Liver (tissue), 3 donors: ENCODE measurements around the gene CHMP3.

Experiments used
- ATF3 ChIP-seq: IDR thresholded peaks from 2 replicates; pipeline ENCODE4 v1.6.1; 2016; ENCODE audit warnings: antibody characterized with exemption
- CTCF ChIP-seq: fragments of 150-350 bp; IDR thresholded peaks from 2 replicates; pipeline ENCODE4 v1.5.1; 2017; ENCODE audit warnings: improper control_type of control experiment, low read depth, low read length; ENCODE audit not compliant: missing input control
- EGR1 ChIP-seq, 2 donors: IDR thresholded peaks; 2 replicates each; pipeline ENCODE4 v1.6.1; 2016 to 2018; ENCODE audit warnings: antibody characterized with exemption in 2 of 2, low read depth in 2 of 2
- FOXA1 ChIP-seq: IDR thresholded peaks from 2 replicates; pipeline ENCODE4 v1.6.1; 2016; ENCODE audit warnings: antibody characterized with exemption
- GABPA ChIP-seq, 2 donors: IDR thresholded peaks in 1 of 2; conservative IDR thresholded peaks in 1 of 2; 2 replicates each; pipeline ENCODE4 v1.6.1; 2016; ENCODE audit warnings: antibody characterized with exemption in 2 of 2, mild to moderate bottlenecking in 1 of 2, moderate library complexity in 1 of 2
- RAD21 ChIP-seq, 2 donors: IDR thresholded peaks; 2 replicates each; pipeline ENCODE4 v1.6.1; 2016; ENCODE audit warnings: antibody characterized with exemption in 2 of 2, mild to moderate bottlenecking in 2 of 2
- REST ChIP-seq: IDR thresholded peaks from 2 replicates; pipeline ENCODE4 v1.6.1; 2016; ENCODE audit warnings: antibody characterized with exemption, mild to moderate bottlenecking
- SP1 ChIP-seq: IDR thresholded peaks from 2 replicates; pipeline ENCODE4 v1.6.1; 2018; ENCODE audit warnings: antibody characterized with exemption, mild to moderate bottlenecking
- TAF1 ChIP-seq: conservative IDR thresholded peaks from 2 replicates; pipeline ENCODE4 v1.6.1; 2016; ENCODE audit warnings: antibody characterized with exemption, mild to moderate bottlenecking
- YY1 ChIP-seq: IDR thresholded peaks from 2 replicates; pipeline ENCODE4 v1.6.1; 2016; ENCODE audit warnings: antibody characterized with exemption, mild to moderate bottlenecking
- donor health status: healthy.
- donor health status: healthy.

GRCh38 chr2:86562485-86562921 is 740 bp downstream of the CHMP3 start:
- no peak for TF ChIP-seq CTCF
- no peak for TF ChIP-seq TAF1
- TF ChIP-seq REST, result no peak
- TF ChIP-seq EGR1 (IDR thresholded peaks at IDR 0.05; ENCODE audit: low read depth in 2 of 2), result no peak
- TF ChIP-seq FOXA1, result no peak
- peak in 1 of 2 donors; percentile 38 for TF ChIP-seq RAD21 (IDR thresholded peaks at IDR 0.05)
- no peak for TF ChIP-seq YY1
- TF ChIP-seq SP1, result no peak
- TF ChIP-seq ATF3, result no peak
- TF ChIP-seq GABPA (IDR thresholded peaks at IDR 0.05 in 1 of 2, conservative IDR thresholded peaks at IDR 0.05 in 1 of 2), result no peak
